ENCODE data around the gene DTX4. TPM values are rescaled to one million over a fixed set of nuclear protein-coding genes. Genes with fewer than 3 reads are reported as not detected.

Gene DTX4
- total RNA-seq, 1 experiment from 2014 or later: 7.6 TPM

DNA sequence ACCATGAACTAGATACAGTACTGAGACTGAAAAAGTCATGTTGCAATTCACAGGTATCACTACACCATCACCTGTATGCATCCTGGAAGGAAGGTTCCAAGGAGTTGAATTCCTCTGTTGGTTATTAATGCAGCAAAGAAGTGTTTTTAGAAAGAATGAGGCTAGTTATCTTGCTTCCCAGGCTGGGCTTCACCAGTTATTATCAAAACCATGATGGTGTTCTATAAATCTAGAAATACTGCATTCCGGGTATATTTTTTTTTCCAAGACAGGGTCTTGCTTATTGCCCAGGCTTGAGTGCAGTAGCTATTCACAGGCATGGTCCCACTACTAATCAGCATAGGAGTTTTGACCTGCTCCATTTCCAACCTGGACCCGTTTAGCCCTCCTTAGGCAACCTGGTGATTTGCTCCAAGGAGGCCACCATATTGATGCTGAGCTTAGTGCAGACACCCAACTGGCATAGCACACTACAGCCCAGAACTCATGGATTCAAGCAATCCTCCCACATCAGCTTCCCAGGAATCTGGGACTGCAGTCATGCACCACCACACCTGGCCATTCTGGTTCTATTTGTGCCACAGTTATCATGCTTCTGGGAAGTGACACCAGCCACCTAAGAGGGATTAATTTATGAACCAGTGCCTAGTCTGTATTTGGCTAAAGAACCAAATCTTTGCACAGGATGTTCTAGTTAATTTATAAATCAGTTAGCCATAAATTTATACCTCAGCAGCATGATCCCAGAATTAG, 42.4 kb downstream of the DTX4 start:
- Histone ChIP-seq H3K4me2 (ENCODE audit: low read length) (no peak overlapping the region), H3K4me3 (replicated peaks in 1 of 2; ENCODE audit: low read depth in 1 of 2, low read length in 2 of 2) (no peak overlapping the region), H3K9me3 (ENCODE audit: control insufficient read depth in 1 of 2, insufficient read depth in 1 of 2, low read depth in 1 of 2, low read length in 2 of 2) (no peaks in the 10 kb centered on the region), H3K4me1 (ENCODE audit: control insufficient read depth in 1 of 2, insufficient read depth in 2 of 2, low read length in 2 of 2) (0 out of 4 replicates have a peak, but pooled peaks cover 0 to 3% of the 10 kb centered on the region in 2 experiments), H3K79me2 (ENCODE audit: insufficient read depth, low read length) (no peaks in the 10 kb centered on the region), H3K36me3 (ENCODE audit: control insufficient read depth in 1 of 2, insufficient read depth in 2 of 2, low read length in 2 of 2) (no peaks in the 10 kb centered on the region), H3K27ac (ENCODE audit: low read depth, low read length) (no peak overlapping the region), H3K27me3 (ENCODE audit: insufficient read depth, low read length) (0 out of 2 replicates have a peak, but pooled peaks cover 4% of the 10 kb centered on the region), H2AFZ (ENCODE audit: low read depth, low read length, poor library complexity, severe bottlenecking) (no peak overlapping the region), H4K20me1 (ENCODE audit: insufficient read depth) (no peaks in the 10 kb centered on the region), H3K9me2 (ENCODE audit: insufficient read depth) (no peaks in the 10 kb centered on the region), H3K9ac (ENCODE audit: low read length) (no peak overlapping the region)
- intact Hi-C loops (cut with micrococcal nuclease): no loop called here
- ChIA-PET CTCF (interaction anchor here (1.0 kb wide), 1 partner anchor 28 kb away, joined by 3 read pairs; no protein-coding TSS in a partner anchor), RAD21 (ENCODE audit: low non-redundant PET in 1 of 2, low total read pairs in 2 of 2, uncharacterized antibody in 2 of 2, unreplicated experiment in 2 of 2) (no interaction called here), POLR2A (no interaction called here)
- DNase-seq (ENCODE audit: low read depth, low spot score) (no peak), ATAC-seq (no peak)
- TF ChIP-seq, protein P1, sequence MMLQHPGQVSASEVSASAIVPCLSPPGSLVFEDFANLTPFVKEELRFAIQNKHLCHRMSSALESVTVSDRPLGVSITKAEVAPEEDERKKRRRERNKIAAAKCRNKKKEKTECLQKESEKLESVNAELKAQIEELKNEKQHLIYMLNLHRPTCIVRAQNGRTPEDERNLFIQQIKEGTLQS (IDR thresholded peaks at IDR 0.05): no peak
- TF ChIP-seq EGR1 (IDR thresholded peaks at IDR 0.05; ENCODE audit: low read depth) (no peak), TCF7L2 (IDR thresholded peaks at IDR 0.05; ENCODE audit: borderline replicate concordance, extremely low read depth, insufficient read depth, insufficient read length) (no peak), ZFX (IDR thresholded peaks at IDR 0.05) (no peak), SIN3A (IDR thresholded peaks at IDR 0.05; ENCODE audit: low read depth) (no peak), SP1 (IDR thresholded peaks at IDR 0.05; ENCODE audit: low read depth) (no peak), SRF (IDR thresholded peaks at IDR 0.05; ENCODE audit: low read depth) (no peak), CBX3 (IDR thresholded peaks at IDR 0.05; ENCODE audit: low read depth) (no peak), JUND (IDR thresholded peaks at IDR 0.05) (no peak), POLR2A (IDR thresholded peaks at IDR 0.05; ENCODE audit: borderline replicate concordance, extremely low read depth, insufficient read depth, insufficient read length) (no peak), EZH2phosphoT487 (IDR thresholded peaks at IDR 0.05; ENCODE audit: borderline replicate concordance) (no peak)
- TF ChIP-seq, protein P2, sequence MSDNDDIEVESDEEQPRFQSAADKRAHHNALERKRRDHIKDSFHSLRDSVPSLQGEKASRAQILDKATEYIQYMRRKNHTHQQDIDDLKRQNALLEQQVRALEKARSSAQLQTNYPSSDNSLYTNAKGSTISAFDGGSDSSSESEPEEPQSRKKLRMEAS (IDR thresholded peaks at IDR 0.05): no peak
- BruUV-seq (replicated peaks): no TSS peak

Data from HCT116 (cell line).